ENCODE measurements around the gene BCAS3.

DNA sequence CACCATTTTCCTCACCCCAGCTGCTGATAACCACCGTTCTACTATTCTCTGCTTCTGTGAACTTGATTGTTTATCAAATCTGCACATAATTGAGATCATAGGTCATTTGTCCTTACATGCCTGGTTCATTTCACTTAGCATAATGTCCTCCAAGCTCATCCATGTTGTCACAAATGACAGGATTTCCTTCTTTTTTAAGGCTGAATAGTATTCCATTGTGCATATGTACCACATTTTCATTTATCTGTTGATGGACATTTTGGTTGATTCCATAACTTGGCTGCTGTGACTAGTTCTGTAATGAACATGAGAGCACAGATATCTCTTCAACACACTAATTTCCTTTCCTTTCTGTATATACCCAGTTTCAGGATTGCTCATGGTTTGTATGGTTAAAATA lies 496.7 kb downstream of the BCAS3 start:
- TF ChIP-seq POLR2AphosphoS5 (IDR thresholded peaks at IDR 0.05; ENCODE audit: low read depth, low read length) (no peak), POLR2A (IDR thresholded peaks at IDR 0.05; ENCODE audit: low read depth, low read length) (no peak), TAF1 (IDR thresholded peaks at IDR 0.05; ENCODE audit: borderline replicate concordance, low read depth, low read length) (no peak)
